Adrenal gland (tissue), 5 donors: ENCODE data around the gene MCRS1.
A peak's percentile ranks its signal among the peaks of the same experiment; 100 is the strongest.

Experiments used
- CTCF ChIP-seq, 6 experiments: fragments of 450-650 bp in 4 of 6; fragments of 200-600 bp in 2 of 6; sonication (generic) in 1 of 6; IDR thresholded peaks; 1 replicate in 5 of 6; 2 replicates in 1 of 6; pipeline versions ENCODE4 v1.5.1 to v1.8.0; 2016 to 2021; ENCODE audit warnings: antibody characterized with exemption in 6 of 6, mild to moderate bottlenecking in 2 of 6, moderate library complexity in 1 of 6
- POLR2A ChIP-seq, 2 donors: fragments of 450-650 bp; IDR thresholded peaks; one replicate each; pipeline ENCODE4 v1.6.1; 2017; ENCODE audit warnings: antibody characterized with exemption in 2 of 2, mild to moderate bottlenecking in 2 of 2, moderate library complexity in 1 of 2
- donor health status: DM: no; HTN: no; CAD: no.

- TF ChIP-seq CTCF (IDR thresholded peaks at IDR 0.05) (peak in 2 of 6 experiments; percentile 27 to 30), POLR2A (IDR thresholded peaks at IDR 0.05) (no peak)
These were observed 18.9 kb downstream of the MCRS1 start for GRCh38 chr12:49548822-49549648.
